Hepatocyte (in vitro differentiated cells): Measurements from ENCODE around the gene ARHGAP25. TPM values are rescaled to one million over a fixed set of nuclear protein-coding genes. Genes with fewer than 3 reads are reported as not detected.
A peak's percentile ranks its signal among the peaks of the same experiment; 100 is the strongest.

Experiments
- DNase-seq: peaks from one replicate; pipeline ENCODE4 v3.0.0-alpha.2; 2016; ENCODE audit warnings: low spot score
- H2AFZ ChIP-seq: fragments of 200-600 bp; sonication (generic); 2 replicates; pipeline ENCODE4 v1.6.0; 2016; ENCODE audit warnings: antibody characterized with exemption, mild to moderate bottlenecking
- H3K27ac ChIP-seq: fragments of 200-600 bp; sonication (generic); 2 replicates; pipeline ENCODE4 v1.5.1; 2016; ENCODE audit warnings: mild to moderate bottlenecking
- H3K27me3 ChIP-seq: fragments of 200-600 bp; sonication (generic); 2 replicates; pipeline ENCODE4 v1.6.1; 2016
- H3K36me3 ChIP-seq: fragments of 200-600 bp; sonication (generic); replicated peaks from 2 replicates; pipeline ENCODE4 v1.5.1; 2016; ENCODE audit warnings: low read depth; ENCODE audit not compliant: insufficient read depth
- H3K4me1 ChIP-seq: fragments of 200-600 bp; sonication (generic); 2 replicates; pipeline ENCODE4 v1.5.1; 2016; ENCODE audit warnings: mild to moderate bottlenecking, moderate library complexity; ENCODE audit not compliant: insufficient read depth
- H3K4me2 ChIP-seq: fragments of 200-600 bp; sonication (generic); 2 replicates; pipeline ENCODE4 v1.6.0; 2016
- H3K4me3 ChIP-seq: fragments of 200-600 bp; sonication (generic); 2 replicates; pipeline ENCODE4 v1.5.1; 2016; ENCODE audit warnings: mild to moderate bottlenecking
- H3K79me2 ChIP-seq: fragments of 200-600 bp; sonication (generic); 2 replicates; pipeline ENCODE4 v1.6.0; 2017; ENCODE audit warnings: mild to moderate bottlenecking
- H3K9me2 ChIP-seq: fragments of 200-600 bp; sonication (generic); replicated peaks from 2 replicates; pipeline ENCODE4 v1.6.0; 2017; ENCODE audit warnings: mild to moderate bottlenecking; ENCODE audit not compliant: insufficient read depth
- H3K9me3 ChIP-seq: fragments of 200-600 bp; sonication (generic); 2 replicates; pipeline ENCODE4 v1.5.1; 2016; ENCODE audit warnings: low read depth, mild to moderate bottlenecking
- H4K20me1 ChIP-seq: fragments of 200-600 bp; sonication (generic); 2 replicates; pipeline ENCODE4 v1.6.0; 2016; ENCODE audit warnings: mild to moderate bottlenecking; ENCODE audit not compliant: insufficient read depth, poor library complexity, severe bottlenecking
- CTCF ChIP-seq: fragments of 200-600 bp; sonication (generic); IDR thresholded peaks from 2 replicates; pipeline ENCODE4 v1.5.1; 2016; ENCODE audit warnings: antibody characterized with exemption, mild to moderate bottlenecking; ENCODE audit not compliant: poor library complexity
- EZH2 ChIP-seq: fragments of 200-600 bp; sonication (generic); IDR thresholded peaks from 2 replicates; pipeline ENCODE4 v1.6.1; 2016; ENCODE audit warnings: antibody characterized with exemption, mild to moderate bottlenecking, borderline replicate concordance
- EZH2phosphoT487 ChIP-seq: fragments of 200-600 bp; sonication (generic); IDR thresholded peaks from one replicate; pipeline ENCODE4 v1.6.1; 2018; ENCODE audit warnings: antibody characterized with exemption, mild to moderate bottlenecking, low read depth, moderate library complexity; ENCODE audit not compliant: unreplicated experiment, severe bottlenecking
- WGBS: methylation state at CpG from one replicate; pipeline ENCODE4 v1.1.6; 2016; ENCODE audit warnings: low lambda C conversion rate; ENCODE audit errors: missing lambda C conversion rate; 5-methylcytosine and 5-hydroxymethylcytosine counted together
- polyA plus RNA-seq: library from polyadenylated mRNA; unstranded; fragments of >200 nt; fragmentation: Nextera tagmentation; extraction: Ambion mirVana; gene quantifications from 2 replicates; pipeline ENCODE4 v1.2.1, GENCODE V29; 2016
- total RNA-seq: library from RNA; depleted of rRNA; stranded (reverse); fragments of >200 nt; gene quantifications from 2 replicates; pipeline ENCODE4 v1.2.3, GENCODE V29; 2014

ARHGAP25 gene
- total and polyA plus RNA-seq, 2 experiments from 2014 or later = 0.21 to 0.47 TPM

- no peak overlapping the region for H3K27ac ChIP-seq
- no peak for TF ChIP-seq EZH2phosphoT487
- TF ChIP-seq EZH2 = no peak
- peak; percentile 67 for TF ChIP-seq CTCF
- 46% methylated on average over 12 of the region's 13 CpGs for WGBS
- H2AFZ ChIP-seq = no peak overlapping the region
- no peaks in the 10 kb centered on the region for H3K9me3 ChIP-seq
- H3K9me2 ChIP-seq = no peaks in the 10 kb centered on the region
- no peaks in the 10 kb centered on the region for H4K20me1 ChIP-seq
- no peak overlapping the region for H3K4me3 ChIP-seq
- H3K79me2 ChIP-seq = no peaks in the 10 kb centered on the region
- no peaks in the 10 kb centered on the region for H3K4me1 ChIP-seq
- DNase-seq = peak; percentile 81
- H3K4me2 ChIP-seq = no peak overlapping the region
- H3K36me3 ChIP-seq = no peaks in the 10 kb centered on the region
- no peaks in the 10 kb centered on the region for H3K27me3 ChIP-seq
Observed at GRCh38 chr2:68715353-68716041, 19.1 kb upstream of the ARHGAP25 start.

- H3K9me3 ChIP-seq = no peaks in the 10 kb centered on the region
- H3K9me2 ChIP-seq = no peaks in the 10 kb centered on the region
- H3K79me2 ChIP-seq = no peaks in the 10 kb centered on the region
- H3K4me1 ChIP-seq = no peaks in the 10 kb centered on the region
- no peak overlapping the region for H3K4me3 ChIP-seq
- H3K4me2 ChIP-seq = no peak overlapping the region
- no peak for TF ChIP-seq CTCF
- no peak for TF ChIP-seq EZH2
- no peak for TF ChIP-seq EZH2phosphoT487
- no peak for DNase-seq
- no peaks in the 10 kb centered on the region for H4K20me1 ChIP-seq
- WGBS = 86% methylated on average over 8 of the region's 8 CpGs
- H3K36me3 ChIP-seq = no peaks in the 10 kb centered on the region
- no peak overlapping the region for H3K27ac ChIP-seq
- no peak overlapping the region for H2AFZ ChIP-seq
- no peaks in the 10 kb centered on the region for H3K27me3 ChIP-seq
Observed at GRCh38 chr2:68716604-68717304, 17.9 kb upstream of the ARHGAP25 start.

- Histone ChIP-seq H3K4me1 (no peaks in the 10 kb centered on the region), H3K36me3 (no peaks in the 10 kb centered on the region), H3K9me3 (no peaks in the 10 kb centered on the region), H3K4me3 (no peak overlapping the region), H3K27me3 (no peaks in the 10 kb centered on the region), H2AFZ (no peak overlapping the region), H3K79me2 (no peaks in the 10 kb centered on the region), H4K20me1 (no peaks in the 10 kb centered on the region), H3K9me2 (no peaks in the 10 kb centered on the region), H3K27ac (no peak overlapping the region), H3K4me2 (no peak overlapping the region)
- 80% methylated on average over 3 of the region's 3 CpGs for whole genome bisulfite sequencing
- no peak for DNase-seq
- TF ChIP-seq EZH2 (no peak), CTCF (no peak), EZH2phosphoT487 (no peak)
Observed at GRCh38 chr2:68717305-68717661, 17.3 kb upstream of the ARHGAP25 start.
